Neuronal stem cell (in vitro differentiated cells): ENCODE data around the gene PRTFDC1.

ENCODE experiments used
- DNase-seq: peaks from one replicate; pipeline ENCODE4 v3.0.0-alpha.2; 2013; ENCODE audit warnings: low spot score
- H2AFZ ChIP-seq: one replicate; pipeline ENCODE4 v1.6.1; 2013; ENCODE audit warnings: mild to moderate bottlenecking, low read length, inconsistent platforms
- H2AK5ac ChIP-seq: 2 replicates; pipeline ENCODE4 v1.6.1; 2013; ENCODE audit warnings: low read depth, mild to moderate bottlenecking, inconsistent platforms, low read length, moderate library complexity, mixed read lengths
- H2BK120ac ChIP-seq: 2 replicates; pipeline ENCODE4 v1.6.1; 2013; ENCODE audit warnings: low read depth, mild to moderate bottlenecking, inconsistent platforms, low read length, moderate library complexity, mixed read lengths
- H2BK12ac ChIP-seq: one replicate; pipeline ENCODE4 v1.6.1; 2013; ENCODE audit warnings: low read length, inconsistent platforms
- H2BK15ac ChIP-seq: 2 replicates; pipeline ENCODE4 v1.6.1; 2013; ENCODE audit warnings: mild to moderate bottlenecking, low read length, inconsistent platforms, mixed read lengths
- H2BK5ac ChIP-seq: one replicate; pipeline ENCODE4 v1.6.1; 2013; ENCODE audit warnings: inconsistent platforms, mild to moderate bottlenecking, low read length, moderate library complexity
- H3K14ac ChIP-seq: one replicate; pipeline ENCODE4 v1.6.1; 2013; ENCODE audit warnings: low read length, inconsistent platforms
- H3K18ac ChIP-seq: 2 replicates; pipeline ENCODE4 v1.6.1; 2013; ENCODE audit warnings: low read length, inconsistent platforms
- H3K23ac ChIP-seq: 2 replicates; pipeline ENCODE4 v1.6.1; 2013; ENCODE audit warnings: low read depth, mild to moderate bottlenecking, mixed read lengths, low read length, inconsistent platforms; ENCODE audit not compliant: poor library complexity
- H3K27ac ChIP-seq: replicated peaks from 3 replicates; pipeline ENCODE4 v1.5.1; 2013; ENCODE audit warnings: low read length, inconsistent platforms
- H3K27me3 ChIP-seq, 3 experiments: 2 replicates each; pipeline ENCODE4 v1.6.1; 2013; ENCODE audit warnings: low read length in 3 of 3, mild to moderate bottlenecking in 2 of 3, inconsistent platforms in 1 of 3, low read depth in 1 of 3, mixed read lengths in 1 of 3, moderate library complexity in 1 of 3; ENCODE audit not compliant: control insufficient read depth in 3 of 3, insufficient read depth in 3 of 3
- H3K36me3 ChIP-seq, 2 donors: replicated peaks in 1 of 2; 2 replicates each; pipeline ENCODE4 v1.6.1; 2013; ENCODE audit warnings: low read length in 2 of 2; ENCODE audit not compliant: control insufficient read depth in 2 of 2, insufficient read depth in 2 of 2
- H3K4ac ChIP-seq: 2 replicates; pipeline ENCODE4 v1.6.1; 2013; ENCODE audit warnings: inconsistent platforms, mild to moderate bottlenecking, low read length, moderate library complexity
- H3K4me1 ChIP-seq, 2 donors: 1 replicate in 1 of 2; 2 replicates in 1 of 2; pipeline ENCODE4 v1.6.1; 2013; ENCODE audit warnings: low read length in 2 of 2, low read depth in 1 of 2; ENCODE audit not compliant: control insufficient read depth in 2 of 2, insufficient read depth in 1 of 2
- H3K4me2 ChIP-seq: one replicate; pipeline ENCODE4 v1.6.1; 2013; ENCODE audit warnings: mild to moderate bottlenecking, low read length, inconsistent platforms; ENCODE audit not compliant: insufficient read depth, poor library complexity, severe bottlenecking
- H3K4me3 ChIP-seq, 2 donors: 2 replicates each; pipeline ENCODE4 v1.5.1; 2013; ENCODE audit warnings: low read length in 2 of 2, mild to moderate bottlenecking in 2 of 2, inconsistent platforms in 1 of 2, moderate library complexity in 1 of 2
- H3K79me1 ChIP-seq: one replicate; pipeline ENCODE4 v1.6.1; 2013; ENCODE audit warnings: low read depth, mild to moderate bottlenecking, inconsistent platforms, low read length, moderate library complexity
- H3K9ac ChIP-seq: one replicate; pipeline ENCODE4 v1.6.1; 2013; ENCODE audit warnings: mild to moderate bottlenecking, low read depth, low read length, inconsistent platforms; ENCODE audit not compliant: poor library complexity
- H3K9me3 ChIP-seq, 2 donors: replicated peaks in 1 of 2; 2 replicates each; pipeline versions ENCODE3 to v1.6.1; 2013; ENCODE audit warnings: low read length in 2 of 2, mild to moderate bottlenecking in 2 of 2, inconsistent platforms in 1 of 2, low read depth in 1 of 2, mixed read lengths in 1 of 2, moderate library complexity in 1 of 2; ENCODE audit not compliant: control insufficient read depth in 2 of 2, insufficient read depth in 1 of 2
- H4K8ac ChIP-seq: one replicate; pipeline ENCODE4 v1.6.1; 2013; ENCODE audit warnings: low read depth, mild to moderate bottlenecking, inconsistent platforms, low read length, moderate library complexity
- H4K91ac ChIP-seq: one replicate; pipeline ENCODE4 v1.6.1; 2013; ENCODE audit warnings: low read length, low read depth, mild to moderate bottlenecking, inconsistent platforms; ENCODE audit not compliant: poor library complexity
- WGBS, 2 donors: extraction: QIAGEN DNeasy Blood & Tissue Kit; methylation state at CpG; one replicate each; pipeline ENCODE4 v1.1.7; 2013; ENCODE audit warnings: missing lambda C conversion rate in 2 of 2, mixed read lengths in 1 of 2; ENCODE audit not compliant: insufficient read length in 2 of 2, insufficient replicate concordance in 1 of 2; ENCODE audit errors: extremely low coverage in 2 of 2; 5-methylcytosine and 5-hydroxymethylcytosine counted together

The PRTFDC1 gene

DNA sequence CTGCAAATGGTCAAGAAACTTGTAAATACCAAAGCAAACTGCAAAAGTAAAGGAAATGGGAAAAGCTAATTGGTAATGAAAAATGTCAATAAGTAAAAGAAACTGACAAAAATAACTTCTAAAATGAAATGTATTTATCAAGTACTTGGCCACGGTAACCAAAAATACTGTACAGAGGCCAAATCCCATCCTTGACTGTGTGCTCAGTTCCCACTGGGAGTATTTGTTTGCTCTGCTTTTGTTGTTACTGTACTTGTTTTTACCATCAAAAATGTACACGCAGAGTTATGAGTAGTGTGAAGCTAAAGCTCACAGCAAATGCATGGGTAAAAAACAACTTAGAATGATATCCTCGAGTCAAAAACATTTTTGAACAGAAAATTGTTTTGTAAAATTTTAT, 32.5 kb upstream of the PRTFDC1 start:
- Histone ChIP-seq H3K79me1 (no peaks in the 10 kb centered on the region), H3K9me3 (no peaks in the 10 kb centered on the region), H3K27ac (no peak overlapping the region), H2AFZ (no peak overlapping the region), H3K4me1 (peaks cover 2 to 5% of the 10 kb centered on the region in 2 donors), H3K4ac (no peak overlapping the region), H4K91ac (no peak overlapping the region), H3K36me3 (no peaks in the 10 kb centered on the region), H3K9ac (no peak overlapping the region), H3K27me3 (no peaks in the 10 kb centered on the region), H2BK5ac (no peak overlapping the region), H2BK15ac (no peak overlapping the region), H2BK12ac (no peak overlapping the region), H4K8ac (no peak overlapping the region), H3K4me3 (no peak overlapping the region), H2BK120ac (no peak overlapping the region), H3K4me2 (no peak overlapping the region), H3K14ac (no peak overlapping the region), H2AK5ac (no peak overlapping the region), H3K23ac (no peak overlapping the region), H3K18ac (no peak overlapping the region)
- DNase-seq, result no peak
- WGBS, 2 donors, result no CpG with 5 or more reads among the region's 3 CpGs

DNA sequence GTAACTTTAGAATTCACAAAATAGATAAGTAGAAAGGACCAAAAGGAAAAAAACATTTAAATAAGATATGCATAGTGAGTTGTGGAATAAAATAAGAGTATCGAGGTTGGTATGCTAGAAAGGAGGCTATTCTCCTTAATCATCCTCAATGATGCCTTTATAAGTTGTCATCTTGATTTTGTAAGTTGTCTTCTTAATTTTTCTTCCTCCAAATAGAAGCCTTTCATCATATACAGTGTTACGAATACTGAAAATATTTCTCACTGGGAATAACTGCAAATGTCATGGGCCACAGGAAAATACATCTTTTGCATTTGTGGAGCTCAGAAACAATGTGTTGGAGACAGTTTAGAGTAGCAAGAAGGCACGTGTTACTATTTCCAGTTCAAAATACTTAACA, 31.5 kb upstream of the PRTFDC1 start:
- Histone ChIP-seq H3K18ac (no peak overlapping the region), H3K4me3 (no peak overlapping the region), H3K4me1 (peaks cover 2 to 5% of the 10 kb centered on the region in 2 donors), H3K14ac (no peak overlapping the region), H2BK120ac (no peak overlapping the region), H3K27me3 (no peaks in the 10 kb centered on the region), H3K79me1 (no peaks in the 10 kb centered on the region), H2BK15ac (no peak overlapping the region), H3K4me2 (no peak overlapping the region), H2BK5ac (no peak overlapping the region), H3K9ac (no peak overlapping the region), H4K8ac (no peak overlapping the region), H3K23ac (no peak overlapping the region), H2AFZ (no peak overlapping the region), H4K91ac (no peak overlapping the region), H3K27ac (no peak overlapping the region), H3K36me3 (no peaks in the 10 kb centered on the region), H3K9me3 (no peaks in the 10 kb centered on the region), H2AK5ac (no peak overlapping the region), H2BK12ac (no peak overlapping the region), H3K4ac (no peak overlapping the region)
- 100% methylated on average over 1 of the region's 3 CpGs; no CpG with 5 or more reads in 1 of the 2 donors for WGBS, 2 donors
- no peak for DNase-seq

DNA sequence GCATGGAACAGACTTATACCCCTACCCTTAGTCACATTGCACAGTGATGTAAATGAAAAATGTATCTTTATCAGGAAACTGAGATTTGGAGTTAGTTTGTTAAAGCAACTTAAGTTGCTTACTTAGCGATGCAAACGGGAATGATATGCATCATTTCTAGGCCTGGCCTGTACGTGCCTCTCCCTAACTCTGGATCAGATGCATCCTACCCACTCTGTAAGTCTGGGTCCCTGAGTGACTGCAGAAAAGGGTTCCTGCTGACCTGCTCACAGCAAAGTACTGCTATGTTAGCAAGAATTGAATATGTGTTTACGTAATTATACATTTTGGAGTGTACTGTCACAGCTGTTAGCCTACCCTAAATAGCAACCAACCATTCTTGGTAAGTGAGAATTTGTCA, 30.7 kb upstream of the PRTFDC1 start:
- no peak overlapping the region for H4K8ac ChIP-seq
- no peaks in the 10 kb centered on the region for H3K27me3 ChIP-seq
- H3K23ac ChIP-seq, result no peak overlapping the region
- H3K9ac ChIP-seq, result no peak overlapping the region
- no peak overlapping the region for H3K14ac ChIP-seq
- no peak overlapping the region for H2BK5ac ChIP-seq
- no peak overlapping the region for H2BK12ac ChIP-seq
- no peak for DNase-seq
- no peak overlapping the region for H2AK5ac ChIP-seq
- no peak overlapping the region for H3K4me2 ChIP-seq
- no peak overlapping the region for H2BK120ac ChIP-seq
- H3K4me1 ChIP-seq, result no peaks in the 10 kb centered on the region
- no peak overlapping the region for H2AFZ ChIP-seq
- no peak overlapping the region for H3K27ac ChIP-seq
- H3K9me3 ChIP-seq, result no peaks in the 10 kb centered on the region
- no peaks in the 10 kb centered on the region for H3K79me1 ChIP-seq
- H2BK15ac ChIP-seq, result no peak overlapping the region
- H3K4me3 ChIP-seq, result no peak overlapping the region
- no CpG with 5 or more reads among the region's 4 CpGs for WGBS, 2 donors
- no peak overlapping the region for H4K91ac ChIP-seq
- H3K4ac ChIP-seq, result no peak overlapping the region
- H3K36me3 ChIP-seq, result no peaks in the 10 kb centered on the region
- H3K18ac ChIP-seq, result no peak overlapping the region

DNA sequence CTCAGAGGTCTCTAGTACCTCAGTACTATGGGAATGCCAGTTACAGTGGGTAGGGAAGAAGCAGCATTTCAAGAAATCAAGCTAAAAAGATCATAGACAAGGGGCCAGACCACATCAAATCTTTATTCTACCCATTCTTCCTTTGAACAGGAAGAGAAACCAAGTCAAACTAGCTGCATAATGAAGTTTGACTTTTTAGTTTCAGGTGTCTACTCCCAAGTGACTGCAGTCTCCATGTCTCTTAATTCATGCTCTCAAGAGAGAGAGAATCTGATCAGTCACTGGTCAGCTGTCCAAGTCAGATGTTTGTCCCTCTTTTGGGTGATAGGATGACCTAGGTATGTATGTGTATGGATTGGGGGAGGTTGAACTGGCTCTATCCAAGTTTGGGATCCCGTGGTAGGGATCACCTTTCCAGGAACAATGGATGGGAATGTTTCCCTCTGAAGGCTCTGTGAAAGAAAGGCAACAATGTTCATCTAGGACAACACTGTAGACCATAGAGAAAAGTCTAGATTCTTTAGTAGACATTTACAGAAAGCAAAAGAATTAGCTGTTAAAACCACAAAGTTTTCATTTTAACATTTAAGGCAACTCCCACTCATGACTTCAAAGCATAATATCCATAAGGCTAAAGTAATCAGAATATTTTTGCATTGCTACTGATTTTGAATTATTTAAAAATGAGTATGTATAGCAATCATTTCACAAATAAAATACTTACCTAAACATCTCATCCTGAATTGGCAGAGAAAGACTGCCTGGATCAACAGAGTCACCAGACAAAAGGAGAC, 30.1 kb upstream of the PRTFDC1 start:
- Histone ChIP-seq H3K27ac (no peak overlapping the region), H3K36me3 (no peaks in the 10 kb centered on the region), H3K4me2 (no peak overlapping the region), H4K8ac (no peak overlapping the region), H2AFZ (no peak overlapping the region), H3K14ac (no peak overlapping the region), H3K9ac (no peak overlapping the region), H3K4me3 (no peak overlapping the region), H2BK12ac (no peak overlapping the region), H3K9me3 (no peaks in the 10 kb centered on the region), H2BK15ac (no peak overlapping the region), H3K79me1 (no peaks in the 10 kb centered on the region), H2BK5ac (no peak overlapping the region), H4K91ac (no peak overlapping the region), H2AK5ac (no peak overlapping the region), H2BK120ac (no peak overlapping the region), H3K23ac (no peak overlapping the region), H3K18ac (no peak overlapping the region), H3K4ac (no peak overlapping the region), H3K4me1 (no peaks in the 10 kb centered on the region), H3K27me3 (no peaks in the 10 kb centered on the region)
- no CpG with 5 or more reads among the region's 1 CpG for WGBS, 2 donors
- DNase-seq, result no peak
